Astrocyte (in vitro differentiated cells and primary cell): ENCODE measurements around the gene MAN1C1. TPM values are rescaled to one million over a fixed set of nuclear protein-coding genes. Genes with fewer than 3 reads are reported as not detected.

ENCODE experiments used
- DNase-seq: peaks from one replicate; pipeline ENCODE4 v3.0.0-alpha.2; 2010; ENCODE audit warnings: low read depth
- FAIRE-seq: peaks from 2 replicates; lab custom pipeline; 2011; peaks lifted over from hg19 to GRCh38; lab: Jason Lieb, UNC
- H2AFZ ChIP-seq: 2 replicates; pipeline ENCODE4 v1.6.0; 2012; ENCODE audit warnings: low read depth, low read length, inconsistent platforms
- H3K27ac ChIP-seq: 2 replicates; pipeline ENCODE4 v1.5.1; 2011; ENCODE audit warnings: low read depth, low read length, inconsistent platforms
- H3K27me3 ChIP-seq: 2 replicates; pipeline ENCODE4 v1.6.0; 2011; ENCODE audit warnings: low read length, inconsistent platforms; ENCODE audit not compliant: insufficient read depth
- H3K36me3 ChIP-seq: 2 replicates; pipeline ENCODE4 v1.5.1; 2011; ENCODE audit warnings: low read length, inconsistent platforms; ENCODE audit not compliant: insufficient read depth
- H3K4me1 ChIP-seq: 2 replicates; pipeline ENCODE4 v1.5.1; 2011; ENCODE audit warnings: low read length, inconsistent platforms; ENCODE audit not compliant: insufficient read depth
- H3K4me2 ChIP-seq: 2 replicates; pipeline ENCODE4 v1.6.0; 2012; ENCODE audit warnings: low read length, inconsistent platforms
- H3K4me3 ChIP-seq: 2 replicates; pipeline ENCODE4 v1.5.1; 2011; ENCODE audit warnings: low read depth, mild to moderate bottlenecking, low read length, inconsistent platforms; ENCODE audit not compliant: insufficient read depth
- H3K79me2 ChIP-seq: 2 replicates; pipeline ENCODE4 v1.6.0; 2012; ENCODE audit warnings: mild to moderate bottlenecking, low read length, inconsistent platforms; ENCODE audit not compliant: insufficient read depth
- H3K9ac ChIP-seq: 2 replicates; pipeline ENCODE4 v1.6.0; 2012; ENCODE audit warnings: mild to moderate bottlenecking, low read length, inconsistent platforms
- H3K9me3 ChIP-seq: 2 replicates; pipeline ENCODE4 v1.5.1; 2012; ENCODE audit warnings: low read depth, mild to moderate bottlenecking, low read length, inconsistent platforms; ENCODE audit not compliant: insufficient read depth
- H4K20me1 ChIP-seq: 2 replicates; pipeline ENCODE4 v1.6.0; 2012; ENCODE audit warnings: low read length, inconsistent platforms; ENCODE audit not compliant: insufficient read depth
- H3K27ac Mint-ChIP-seq: one replicate; pipeline ENCODE4 v1.8.0; 2021; ENCODE audit warnings: mild to moderate bottlenecking, mixed read lengths; ENCODE audit not compliant: unreplicated experiment
- H3K27me3 Mint-ChIP-seq: one replicate; pipeline ENCODE4 v1.8.0; 2021; ENCODE audit warnings: low read depth, mixed read lengths; ENCODE audit not compliant: unreplicated experiment
- H3K36me3 Mint-ChIP-seq: one replicate; pipeline ENCODE4 v1.8.0; 2021; ENCODE audit warnings: low read depth, mixed read lengths; ENCODE audit not compliant: unreplicated experiment
- H3K4me1 Mint-ChIP-seq: one replicate; pipeline ENCODE4 v1.8.0; 2021; ENCODE audit warnings: low read depth, mixed read lengths; ENCODE audit not compliant: unreplicated experiment
- H3K4me3 Mint-ChIP-seq: one replicate; pipeline ENCODE4 v1.8.0; 2021; ENCODE audit warnings: mild to moderate bottlenecking, moderate library complexity, mixed read lengths; ENCODE audit not compliant: unreplicated experiment
- H3K9me3 Mint-ChIP-seq: one replicate; pipeline ENCODE4 v1.8.0; 2021; ENCODE audit warnings: mild to moderate bottlenecking, mixed read lengths; ENCODE audit not compliant: unreplicated experiment
- CTCF ChIP-seq: IDR thresholded peaks from 2 replicates; pipeline ENCODE4 v1.5.1; 2011; ENCODE audit warnings: low read depth, mild to moderate bottlenecking, inconsistent platforms, low read length, moderate library complexity; ENCODE audit not compliant: insufficient read depth
- EZH2 ChIP-seq: IDR thresholded peaks from 2 replicates; pipeline ENCODE4 v1.6.1; 2012; ENCODE audit warnings: mild to moderate bottlenecking, low read length, inconsistent platforms; ENCODE audit not compliant: insufficient read depth
- total RNA-seq: library from RNA; stranded (reverse); gene quantifications from 2 replicates; pipeline ENCODE4 v1.2.1, GENCODE V29; 2021

The MAN1C1 gene
- total RNA-seq, 1 donor from 2014 or later, result 0.86 TPM

GRCh38 chr1:25673962-25674806 is 57.6 kb downstream of the MAN1C1 start:
- no peaks in the 10 kb centered on the region for H3K79me2 ChIP-seq
- H3K27ac ChIP-seq, result no peak overlapping the region
- H3K9me3 ChIP-seq, result no peaks in the 10 kb centered on the region
- Mint-ChIP-seq H3K27me3 (peaks cover 11% of the 10 kb centered on the region), H3K27ac (no peak overlapping the region), H3K4me1 (peaks cover 7% of the 10 kb centered on the region), H3K36me3 (no peaks in the 10 kb centered on the region), H3K4me3 (no peak overlapping the region), H3K9me3 (peaks cover 13% of the 10 kb centered on the region)
- H3K36me3 ChIP-seq, result no peaks in the 10 kb centered on the region
- H3K4me1 ChIP-seq, result peaks cover 7% of the 10 kb centered on the region
- peaks cover 8% of the 10 kb centered on the region for H3K27me3 ChIP-seq
- H3K4me3 ChIP-seq, result no peak overlapping the region
- H2AFZ ChIP-seq, result no peak overlapping the region
- FAIRE-seq (no peak), DNase-seq (no peak)
- no peak overlapping the region for H3K4me2 ChIP-seq
- TF ChIP-seq CTCF (no peak), EZH2 (no peak)
- no peak overlapping the region for H3K9ac ChIP-seq
- no peaks in the 10 kb centered on the region for H4K20me1 ChIP-seq

GRCh38 chr1:25674807-25675084 is 58.2 kb downstream of the MAN1C1 start:
- DNase-seq, result no peak
- Histone ChIP-seq H3K79me2 (no peaks in the 10 kb centered on the region), H3K4me3 (no peak overlapping the region), H3K9me3 (no peaks in the 10 kb centered on the region), H3K27ac (no peak overlapping the region), H3K36me3 (no peaks in the 10 kb centered on the region), H3K27me3 (peaks cover 9% of the 10 kb centered on the region), H4K20me1 (no peaks in the 10 kb centered on the region), H3K4me1 (peaks cover 7% of the 10 kb centered on the region), H2AFZ (no peak overlapping the region), H3K4me2 (no peak overlapping the region), H3K9ac (no peak overlapping the region)
- Mint-ChIP-seq H3K36me3 (no peaks in the 10 kb centered on the region), H3K27ac (no peak overlapping the region), H3K27me3 (peaks cover 11% of the 10 kb centered on the region), H3K4me1 (peaks cover 7% of the 10 kb centered on the region), H3K9me3 (peaks cover 13% of the 10 kb centered on the region), H3K4me3 (no peak overlapping the region)
- TF ChIP-seq CTCF, result no peak
- TF ChIP-seq EZH2, result no peak
- FAIRE-seq, result no peak

- DNase-seq (no peak), FAIRE-seq (no peak)
- no peak overlapping the region for H3K9ac ChIP-seq
- H4K20me1 ChIP-seq, result no peaks in the 10 kb centered on the region
- no peaks in the 10 kb centered on the region for H3K36me3 ChIP-seq
- Mint-ChIP-seq H3K4me3 (no peak overlapping the region), H3K9me3 (peaks cover 13% of the 10 kb centered on the region), H3K27me3 (peaks cover 9% of the 10 kb centered on the region), H3K36me3 (no peaks in the 10 kb centered on the region), H3K27ac (no peak overlapping the region), H3K4me1 (peaks cover 7% of the 10 kb centered on the region)
- peaks cover 9% of the 10 kb centered on the region for H3K27me3 ChIP-seq
- H3K4me3 ChIP-seq, result no peak overlapping the region
- no peaks in the 10 kb centered on the region for H3K9me3 ChIP-seq
- TF ChIP-seq CTCF, result no peak
- H3K27ac ChIP-seq, result no peak overlapping the region
- H2AFZ ChIP-seq, result no peak overlapping the region
- H3K79me2 ChIP-seq, result no peaks in the 10 kb centered on the region
- H3K4me2 ChIP-seq, result no peak overlapping the region
- peaks cover 7% of the 10 kb centered on the region for H3K4me1 ChIP-seq
Measured at GRCh38 chr1:25675729-25676476, 59.3 kb downstream of the MAN1C1 start.
